GM12878 (cell line): ENCODE data around the gene EEF1G.

ENCODE experiments used
- CHD2 ChIP-seq: IDR thresholded peaks from 2 replicates; pipeline ENCODE4 v1.6.1; 2011; ENCODE audit warnings: low read depth, low read length, improper control_type of control experiment, borderline replicate concordance
- CTCF ChIP-seq, 3 experiments: IDR thresholded peaks in 2 of 3; conservative IDR thresholded peaks in 1 of 3; 2 replicates each; pipeline ENCODE4 v1.5.1; 2011; ENCODE audit warnings: low read depth in 3 of 3, low read length in 3 of 3, mild to moderate bottlenecking in 3 of 3, control low read depth in 2 of 3, moderate library complexity in 2 of 3, inconsistent platforms in 1 of 3, mixed read lengths in 1 of 3; ENCODE audit not compliant: control insufficient read depth in 2 of 3, insufficient read depth in 1 of 3; ENCODE audit errors: extremely low read depth in 1 of 3
- POLR2AphosphoS5 ChIP-seq: IDR thresholded peaks from 2 replicates; pipeline ENCODE4 v1.6.1; 2011; ENCODE audit warnings: mild to moderate bottlenecking, low read length, inconsistent platforms
- SUPT20H ChIP-seq: IDR thresholded peaks from 2 replicates; pipeline ENCODE4 v1.6.1; 2011; ENCODE audit warnings: low read depth, mild to moderate bottlenecking, low read length, moderate library complexity, borderline replicate concordance; ENCODE audit not compliant: control insufficient read depth
- TF ChIP-seq, protein P1 (sequence below): fragments of 450-650 bp; IDR thresholded peaks from 2 replicates; pipeline ENCODE4 v1.6.1; 2014; ENCODE audit warnings: mild to moderate bottlenecking

DNA sequence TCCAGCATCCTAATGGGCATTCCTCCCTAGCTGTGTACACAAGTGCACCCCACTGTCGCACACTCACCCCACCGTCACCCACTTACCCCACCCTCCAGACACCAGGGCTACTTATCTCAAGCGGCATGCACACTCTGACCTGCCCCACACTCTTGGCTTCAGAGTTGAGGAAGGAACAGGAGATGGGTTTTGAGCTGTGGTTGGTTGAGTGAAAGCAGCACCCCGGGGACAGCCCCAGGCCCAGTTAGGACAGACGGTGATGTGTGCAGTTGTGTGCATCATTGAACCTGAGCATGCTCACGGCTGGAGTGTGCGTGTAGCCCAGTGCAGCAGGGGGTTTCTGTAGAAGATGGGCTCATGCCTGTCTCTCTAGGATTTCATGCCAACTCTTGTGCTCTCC, 59.5 kb downstream of the EEF1G start:
- TF ChIP-seq CHD2 (no peak), POLR2AphosphoS5 (no peak), SUPT20H (no peak), CTCF (IDR thresholded peaks at IDR 0.05 in 2 of 3, conservative IDR thresholded peaks at IDR 0.05 in 1 of 3; ENCODE audit: control insufficient read depth in 2 of 3, extremely low read depth in 1 of 3, insufficient read depth in 1 of 3, low read depth in 3 of 3, low read length in 3 of 3) (no peak)
- TF ChIP-seq, protein P1, sequence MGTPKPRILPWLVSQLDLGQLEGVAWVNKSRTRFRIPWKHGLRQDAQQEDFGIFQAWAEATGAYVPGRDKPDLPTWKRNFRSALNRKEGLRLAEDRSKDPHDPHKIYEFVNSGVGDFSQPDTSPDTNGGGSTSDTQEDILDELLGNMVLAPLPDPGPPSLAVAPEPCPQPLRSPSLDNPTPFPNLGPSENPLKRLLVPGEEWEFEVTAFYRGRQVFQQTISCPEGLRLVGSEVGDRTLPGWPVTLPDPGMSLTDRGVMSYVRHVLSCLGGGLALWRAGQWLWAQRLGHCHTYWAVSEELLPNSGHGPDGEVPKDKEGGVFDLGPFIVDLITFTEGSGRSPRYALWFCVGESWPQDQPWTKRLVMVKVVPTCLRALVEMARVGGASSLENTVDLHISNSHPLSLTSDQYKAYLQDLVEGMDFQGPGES = no peak
